Measurements from ENCODE around the gene KCNE4. TPM values are rescaled to one million over a fixed set of nuclear protein-coding genes. Genes with fewer than 3 reads are reported as not detected.

KCNE4 gene, protein sequence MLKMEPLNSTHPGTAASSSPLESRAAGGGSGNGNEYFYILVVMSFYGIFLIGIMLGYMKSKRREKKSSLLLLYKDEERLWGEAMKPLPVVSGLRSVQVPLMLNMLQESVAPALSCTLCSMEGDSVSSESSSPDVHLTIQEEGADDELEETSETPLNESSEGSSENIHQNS
- 9.0 to 9.3 TPM (median 9.2 TPM) in 3 replicates for total RNA-seq

DNA sequence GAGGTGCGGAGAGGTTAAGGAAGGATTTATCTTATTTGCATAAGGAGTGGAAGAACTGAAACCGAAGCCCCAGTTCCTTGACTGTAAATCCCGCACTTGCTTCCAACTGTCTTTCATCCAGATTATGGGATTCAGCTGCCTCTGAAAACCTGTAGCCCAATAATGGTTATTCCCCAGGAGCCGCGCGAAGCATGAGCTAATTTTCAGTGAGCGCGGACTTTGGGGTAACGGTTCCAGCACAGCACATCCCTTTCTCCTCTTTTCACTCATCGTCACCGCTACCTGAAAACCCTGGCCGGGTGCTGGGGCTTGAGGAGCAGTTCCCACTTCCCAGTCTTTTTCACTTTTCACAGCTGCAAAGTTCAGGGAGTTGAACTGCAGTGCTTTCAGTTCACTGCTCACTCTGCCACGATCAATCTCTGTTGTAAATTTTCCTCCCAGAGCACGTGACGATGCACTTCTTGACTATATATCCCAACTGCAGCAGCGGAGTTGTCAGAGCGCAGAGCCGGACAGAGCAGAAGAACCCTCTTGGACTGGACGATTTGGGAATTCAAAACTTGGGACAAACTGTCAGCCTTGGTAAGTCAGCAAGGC, at the start of gene KCNE4:
Gene KCNE4, plus strand, starts transcription at position 498 of the 597 bp plus-strand sequence. CDS start 641 bp downstream, outside the sequence.
- Mint-ChIP-seq H3K4me3 (peak within 1 kb of the TSS; percentile 63), H3K36me3 (no peaks in the 10 kb centered on the region), H3K27me3 (ENCODE audit: low read depth) (no peaks in the 10 kb centered on the region), H3K27ac (peak within 1 kb of the TSS; percentile 94), H3K4me1 (peaks cover 79% of the 10 kb centered on the region), H3K9me3 (no peaks in the 10 kb centered on the region)
- no peak for DNase-seq (ENCODE audit: low spot score in 2 of 2, unreplicated experiment in 2 of 2)
- TF ChIP-seq, protein P1, sequence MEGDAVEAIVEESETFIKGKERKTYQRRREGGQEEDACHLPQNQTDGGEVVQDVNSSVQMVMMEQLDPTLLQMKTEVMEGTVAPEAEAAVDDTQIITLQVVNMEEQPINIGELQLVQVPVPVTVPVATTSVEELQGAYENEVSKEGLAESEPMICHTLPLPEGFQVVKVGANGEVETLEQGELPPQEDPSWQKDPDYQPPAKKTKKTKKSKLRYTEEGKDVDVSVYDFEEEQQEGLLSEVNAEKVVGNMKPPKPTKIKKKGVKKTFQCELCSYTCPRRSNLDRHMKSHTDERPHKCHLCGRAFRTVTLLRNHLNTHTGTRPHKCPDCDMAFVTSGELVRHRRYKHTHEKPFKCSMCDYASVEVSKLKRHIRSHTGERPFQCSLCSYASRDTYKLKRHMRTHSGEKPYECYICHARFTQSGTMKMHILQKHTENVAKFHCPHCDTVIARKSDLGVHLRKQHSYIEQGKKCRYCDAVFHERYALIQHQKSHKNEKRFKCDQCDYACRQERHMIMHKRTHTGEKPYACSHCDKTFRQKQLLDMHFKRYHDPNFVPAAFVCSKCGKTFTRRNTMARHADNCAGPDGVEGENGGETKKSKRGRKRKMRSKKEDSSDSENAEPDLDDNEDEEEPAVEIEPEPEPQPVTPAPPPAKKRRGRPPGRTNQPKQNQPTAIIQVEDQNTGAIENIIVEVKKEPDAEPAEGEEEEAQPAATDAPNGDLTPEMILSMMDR (IDR thresholded peaks at IDR 0.05; ENCODE audit: unreplicated experiment) = no peak

DNA sequence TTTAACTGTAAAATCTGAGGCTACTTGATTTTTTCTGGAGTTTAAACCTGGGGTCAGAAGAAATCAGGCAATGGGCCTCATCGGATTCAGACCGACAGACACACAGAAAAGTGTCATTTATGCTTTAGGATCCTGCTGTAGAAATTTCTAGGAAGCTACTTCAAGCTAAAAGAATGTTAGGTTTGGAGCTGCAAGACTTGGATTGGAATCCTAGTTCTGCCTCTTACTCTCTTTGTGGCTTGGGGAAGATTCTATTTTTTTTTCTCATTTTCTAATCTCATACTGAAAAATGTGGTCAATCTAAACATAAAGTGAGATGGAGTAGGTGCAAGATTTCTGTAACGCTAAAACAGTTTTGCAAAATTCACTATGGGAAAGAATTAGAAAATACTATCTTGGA, 48.8 kb upstream of the KCNE4 start:
- Mint-ChIP-seq H3K27me3 (ENCODE audit: low read depth) (no peaks in the 10 kb centered on the region), H3K27ac (peak overlapping the region; percentile 23), H3K4me1 (no peaks in the 10 kb centered on the region), H3K4me3 (no peak overlapping the region), H3K36me3 (peaks cover 1% of the 10 kb centered on the region), H3K9me3 (peaks cover 3% of the 10 kb centered on the region)
- DNase-seq (ENCODE audit: low spot score in 2 of 2, unreplicated experiment in 2 of 2) = no peak
- TF ChIP-seq, protein P1 (IDR thresholded peaks at IDR 0.05; ENCODE audit: unreplicated experiment) = no peak

DNA sequence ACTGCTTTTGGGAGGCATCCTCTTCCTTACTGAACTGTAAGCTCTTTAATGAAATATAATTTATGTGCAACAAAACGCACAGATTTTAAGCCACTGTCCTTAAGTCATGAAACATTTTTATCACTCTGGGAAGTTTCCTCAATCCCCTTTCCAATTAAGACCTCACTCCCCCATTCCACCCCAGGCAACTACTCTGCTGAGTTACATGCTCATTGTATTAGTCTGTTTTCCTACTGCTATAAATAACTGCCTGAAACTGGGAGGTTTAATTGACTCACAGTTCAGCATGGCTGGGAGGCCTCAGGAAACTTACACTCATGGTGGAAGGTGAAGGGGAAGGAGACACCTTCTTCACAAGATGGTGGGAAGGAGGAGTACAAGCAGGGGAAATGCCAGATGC, 46.5 kb upstream of the KCNE4 start:
- DNase-seq (ENCODE audit: low spot score in 2 of 2, unreplicated experiment in 2 of 2) = no peak
- Mint-ChIP-seq H3K4me1 (no peaks in the 10 kb centered on the region), H3K4me3 (no peak overlapping the region), H3K36me3 (no peaks in the 10 kb centered on the region), H3K27ac (no peak overlapping the region), H3K27me3 (ENCODE audit: low read depth) (no peaks in the 10 kb centered on the region), H3K9me3 (no peaks in the 10 kb centered on the region)
- TF ChIP-seq, protein P1 (IDR thresholded peaks at IDR 0.05; ENCODE audit: unreplicated experiment) = no peak

DNA sequence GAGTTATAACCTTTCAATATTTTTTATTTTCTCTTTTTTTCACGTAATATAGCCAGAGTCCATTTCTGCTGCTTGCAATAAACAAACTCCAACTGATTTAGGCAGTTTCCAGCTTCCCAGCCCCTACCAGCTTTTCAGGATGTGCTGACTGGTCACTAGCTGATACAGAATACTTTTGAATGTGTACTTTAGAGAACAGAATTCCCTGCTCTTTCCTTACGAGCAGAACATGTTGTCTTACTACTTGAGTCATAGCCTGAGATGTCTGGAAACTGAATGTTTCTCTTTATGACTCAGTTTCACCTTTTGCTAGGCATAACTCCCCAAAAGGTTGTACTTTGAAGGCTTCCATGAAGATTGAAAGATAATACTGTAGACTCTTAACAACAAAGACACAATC, 44.5 kb upstream of the KCNE4 start:
- DNase-seq (ENCODE audit: low spot score in 2 of 2, unreplicated experiment in 2 of 2) = no peak
- Mint-ChIP-seq H3K36me3 (no peaks in the 10 kb centered on the region), H3K9me3 (no peaks in the 10 kb centered on the region), H3K4me1 (no peaks in the 10 kb centered on the region), H3K27ac (no peak overlapping the region), H3K27me3 (ENCODE audit: low read depth) (no peaks in the 10 kb centered on the region), H3K4me3 (no peak overlapping the region)
- TF ChIP-seq, protein P1 (IDR thresholded peaks at IDR 0.05; ENCODE audit: unreplicated experiment) = no peak

DNA sequence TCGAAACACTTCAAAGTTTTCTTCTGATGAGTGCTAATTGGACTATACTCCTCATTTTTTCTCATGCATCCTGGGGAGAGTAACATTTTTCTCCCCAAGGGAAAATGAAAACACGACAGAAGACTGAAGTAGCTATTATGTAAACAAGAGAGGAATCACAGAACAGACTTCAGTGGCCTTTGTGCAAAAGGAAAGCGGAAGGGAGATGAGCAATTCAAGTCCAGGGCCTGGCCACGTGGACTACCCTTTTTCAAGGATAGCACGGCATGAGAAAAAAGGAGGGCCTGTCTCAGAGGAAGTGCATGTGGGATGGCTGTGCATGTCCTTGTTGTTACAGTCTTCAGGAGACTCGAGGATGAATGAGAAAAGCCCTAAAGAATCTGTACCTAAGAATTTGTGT, 43.8 kb upstream of the KCNE4 start:
- peaks cover under 1% of the 10 kb centered on the region for H3K36me3 Mint-ChIP-seq
- no peak overlapping the region for H3K4me3 Mint-ChIP-seq
- TF ChIP-seq, protein P1 (IDR thresholded peaks at IDR 0.05; ENCODE audit: unreplicated experiment) = no peak
- peaks cover 3% of the 10 kb centered on the region for H3K9me3 Mint-ChIP-seq
- H3K27ac Mint-ChIP-seq = no peak overlapping the region
- peaks cover under 1% of the 10 kb centered on the region for H3K27me3 Mint-ChIP-seq (ENCODE audit: low read depth)
- H3K4me1 Mint-ChIP-seq = no peaks in the 10 kb centered on the region
- no peak for DNase-seq (ENCODE audit: low spot score in 2 of 2, unreplicated experiment in 2 of 2)

Data from mesothelial cell of epicardium (in vitro differentiated cells).